GM12801 (cell line): ENCODE results near the gene APOE.

Source experiments
- TF ChIP-seq, protein P1 (sequence below): IDR thresholded peaks from one replicate; pipeline ENCODE4 v1.5.1; 2011; ENCODE audit warnings: control low read depth; ENCODE audit not compliant: insufficient read length; ENCODE audit errors: extremely low read depth

APOE gene

DNA sequence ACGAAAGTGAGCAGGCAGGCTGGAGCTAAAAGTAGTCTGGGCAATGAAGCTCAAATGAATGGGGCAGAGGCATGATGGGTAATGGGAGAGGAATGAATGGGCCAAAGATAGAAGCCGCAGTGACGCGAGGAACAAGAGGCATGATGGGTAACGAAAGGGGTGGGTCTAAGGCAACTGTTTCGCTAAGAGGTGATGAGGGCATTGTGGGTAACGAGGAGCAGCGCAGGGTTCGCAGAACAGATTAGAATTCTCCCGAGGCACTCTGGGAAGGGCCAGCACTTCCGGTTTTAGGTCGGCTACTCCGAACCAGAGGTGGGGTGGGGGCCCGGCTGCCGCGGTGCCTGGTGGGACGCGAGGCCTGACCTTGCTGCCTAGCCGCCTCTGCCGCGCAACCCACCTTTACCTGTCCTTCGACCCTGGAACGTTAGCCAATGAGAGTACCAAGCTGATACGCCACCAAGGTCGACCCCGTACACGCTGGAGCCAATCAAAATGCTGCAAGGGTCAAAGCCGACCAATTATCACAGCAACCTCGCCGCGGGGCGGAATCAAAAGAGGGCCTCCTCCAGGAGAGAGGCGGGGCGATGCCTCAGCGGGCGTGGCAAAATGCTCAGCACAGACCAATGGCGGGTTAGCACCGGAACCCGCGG, 15.1 kb upstream of the APOE start:
- TF ChIP-seq, protein P1, sequence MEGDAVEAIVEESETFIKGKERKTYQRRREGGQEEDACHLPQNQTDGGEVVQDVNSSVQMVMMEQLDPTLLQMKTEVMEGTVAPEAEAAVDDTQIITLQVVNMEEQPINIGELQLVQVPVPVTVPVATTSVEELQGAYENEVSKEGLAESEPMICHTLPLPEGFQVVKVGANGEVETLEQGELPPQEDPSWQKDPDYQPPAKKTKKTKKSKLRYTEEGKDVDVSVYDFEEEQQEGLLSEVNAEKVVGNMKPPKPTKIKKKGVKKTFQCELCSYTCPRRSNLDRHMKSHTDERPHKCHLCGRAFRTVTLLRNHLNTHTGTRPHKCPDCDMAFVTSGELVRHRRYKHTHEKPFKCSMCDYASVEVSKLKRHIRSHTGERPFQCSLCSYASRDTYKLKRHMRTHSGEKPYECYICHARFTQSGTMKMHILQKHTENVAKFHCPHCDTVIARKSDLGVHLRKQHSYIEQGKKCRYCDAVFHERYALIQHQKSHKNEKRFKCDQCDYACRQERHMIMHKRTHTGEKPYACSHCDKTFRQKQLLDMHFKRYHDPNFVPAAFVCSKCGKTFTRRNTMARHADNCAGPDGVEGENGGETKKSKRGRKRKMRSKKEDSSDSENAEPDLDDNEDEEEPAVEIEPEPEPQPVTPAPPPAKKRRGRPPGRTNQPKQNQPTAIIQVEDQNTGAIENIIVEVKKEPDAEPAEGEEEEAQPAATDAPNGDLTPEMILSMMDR, result no peak

DNA sequence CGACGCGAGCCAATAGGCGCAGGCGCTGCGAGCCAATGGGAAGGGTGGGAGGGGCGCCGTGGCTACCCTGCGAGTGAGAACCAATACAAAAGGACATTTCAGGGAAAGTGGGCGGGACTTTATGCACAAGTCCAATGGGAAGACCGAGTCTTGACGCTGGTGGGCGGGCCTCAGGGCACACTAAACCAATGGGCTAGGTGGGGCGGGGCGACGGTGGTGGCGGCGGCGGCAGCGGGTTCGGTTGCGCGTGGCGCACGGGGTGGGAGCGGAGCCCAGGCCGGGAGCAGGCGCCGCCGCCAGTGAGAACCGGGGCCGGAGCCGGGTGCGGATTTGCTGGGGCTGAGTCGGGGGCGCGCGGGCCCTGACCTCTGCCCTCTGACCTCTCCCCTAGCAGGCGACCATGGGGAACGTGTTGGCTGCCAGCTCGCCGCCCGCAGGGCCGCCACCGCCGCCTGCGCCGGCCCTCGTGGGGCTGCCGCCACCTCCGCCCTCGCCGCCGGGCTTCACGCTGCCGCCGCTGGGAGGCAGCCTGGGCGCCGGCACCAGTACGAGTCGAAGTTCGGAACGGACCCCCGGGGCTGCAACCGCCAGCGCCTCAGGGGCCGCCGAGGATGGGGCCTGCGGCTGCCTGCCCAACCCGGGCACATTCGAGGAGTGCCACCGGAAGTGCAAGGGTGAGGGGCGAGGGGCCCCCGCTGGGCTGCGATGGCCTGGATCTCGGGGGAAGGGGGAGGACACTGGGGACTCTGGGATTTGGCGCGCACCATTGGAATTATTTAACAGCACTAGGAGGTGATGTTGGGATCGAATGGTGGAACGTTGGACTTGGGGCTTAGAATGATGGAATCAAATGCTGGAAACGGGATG, 14.3 kb upstream of the APOE start, which contains the start of gene TOMM40:
Gene TOMM40, plus strand, starts transcription at position 239 of the 867 bp plus-strand sequence. Its CDS starts 162 bp downstream, at position 401.
- TF ChIP-seq, protein P1, result no peak

DNA sequence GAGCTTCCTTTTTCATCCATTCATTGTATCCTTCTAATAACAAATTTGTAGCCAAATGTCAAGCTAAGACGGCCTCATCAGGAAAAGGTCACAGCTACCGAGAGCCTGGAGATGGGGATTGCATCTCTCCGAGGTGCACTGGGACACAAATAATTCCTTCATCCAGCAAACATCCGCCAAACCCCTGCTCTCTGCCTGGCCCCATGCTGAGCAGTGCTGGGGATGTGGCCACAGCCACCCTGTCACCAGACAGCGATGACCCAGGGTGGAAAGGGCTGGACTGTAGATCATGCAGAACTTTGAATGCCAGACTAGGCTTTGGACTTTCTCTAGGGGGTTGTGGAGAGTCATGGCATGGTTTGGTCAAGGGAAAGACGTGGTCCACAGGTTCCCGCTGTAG, 12.7 kb upstream of the APOE start:
- TF ChIP-seq, protein P1, result no peak

DNA sequence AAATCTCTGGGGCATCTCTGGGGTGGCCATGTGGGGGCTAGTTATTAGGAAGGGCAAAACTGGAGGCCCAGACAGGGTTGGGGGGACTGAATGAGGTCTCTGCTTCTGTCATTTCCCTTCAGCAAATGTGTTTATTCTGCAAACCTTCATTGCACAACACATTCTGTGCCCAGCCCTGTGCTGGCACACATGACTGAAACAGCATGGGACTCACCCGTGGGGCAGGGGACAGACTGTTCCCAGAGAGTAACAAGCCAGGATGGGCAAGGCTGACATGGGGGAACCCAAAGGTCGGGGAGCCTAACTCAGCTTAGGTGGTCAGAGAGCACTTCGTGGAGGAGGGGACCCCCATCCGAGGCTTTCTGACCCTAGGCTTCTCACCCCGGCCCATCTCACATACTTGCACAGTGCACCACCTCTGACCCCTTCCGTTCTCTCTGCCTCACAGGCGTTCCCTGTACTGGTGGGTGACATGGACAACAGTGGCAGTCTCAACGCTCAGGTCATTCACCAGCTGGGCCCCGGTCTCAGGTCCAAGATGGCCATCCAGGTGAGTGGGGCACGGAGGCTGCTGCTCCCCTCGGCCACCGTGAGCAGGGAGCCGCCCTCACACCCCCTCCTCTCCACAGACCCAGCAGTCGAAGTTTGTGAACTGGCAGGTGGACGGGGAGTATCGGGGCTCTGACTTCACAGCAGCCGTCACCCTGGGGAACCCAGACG, 12.1 kb upstream of the APOE start:
- TF ChIP-seq, protein P1, result no peak

DNA sequence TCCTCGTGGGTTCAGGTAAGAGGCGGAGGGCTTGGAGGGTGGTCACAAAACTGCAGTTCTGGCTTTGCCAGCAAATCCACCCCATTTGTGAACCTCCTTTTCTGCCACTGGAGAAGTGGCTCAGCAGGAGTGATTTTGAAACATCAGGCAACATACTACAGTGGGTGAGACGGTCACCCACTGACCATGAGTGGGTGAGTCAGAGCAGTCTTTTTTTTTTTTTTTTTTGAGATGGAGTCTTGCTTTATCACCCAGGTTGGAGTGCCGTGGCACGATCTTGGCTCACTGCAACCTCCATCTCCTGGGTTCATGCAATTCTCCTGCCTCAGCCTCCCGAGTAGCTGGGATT, 11.6 kb upstream of the APOE start:
- TF ChIP-seq, protein P1, result no peak

DNA sequence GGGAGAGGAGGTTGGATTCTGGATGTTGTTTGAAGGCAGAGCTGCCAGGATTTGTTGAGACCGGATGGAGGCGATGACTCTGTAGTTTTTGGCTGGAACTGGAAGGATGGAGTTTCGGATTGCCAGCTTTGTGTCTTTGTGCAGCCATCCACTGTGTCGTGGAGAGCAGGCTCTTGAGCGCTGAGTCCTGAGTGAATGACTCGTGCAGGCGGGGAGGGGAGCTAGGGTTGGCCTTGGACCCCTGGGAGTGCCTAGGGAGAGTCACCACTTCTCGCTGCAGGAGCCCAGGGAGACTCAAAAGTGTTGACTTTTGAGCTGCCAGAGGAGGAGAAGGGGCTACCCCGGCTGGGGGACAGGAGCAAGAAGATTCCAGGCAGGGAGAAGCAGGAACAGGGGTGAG, 10.7 kb upstream of the APOE start:
- TF ChIP-seq, protein P1, result no peak

DNA sequence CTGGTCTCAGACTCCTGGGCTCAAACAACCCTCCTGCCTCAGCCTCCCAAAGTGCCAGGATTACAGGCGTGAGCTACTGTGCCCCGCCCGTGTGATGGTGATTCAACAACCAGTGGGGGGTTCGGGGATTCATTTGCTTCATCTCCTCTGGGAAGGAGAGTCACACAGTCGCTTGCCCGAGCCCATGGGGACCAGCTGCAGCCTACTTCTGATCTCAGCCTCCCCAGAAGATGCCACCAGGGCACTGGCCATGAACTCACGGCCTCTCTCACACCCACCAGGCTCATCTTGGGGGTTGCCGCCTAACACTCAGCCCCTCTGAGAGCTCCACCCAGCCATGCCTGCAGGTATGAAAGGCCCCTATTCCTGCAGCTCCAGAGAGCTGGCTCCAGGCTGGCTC, 7.8 kb upstream of the APOE start:
- TF ChIP-seq, protein P1, result no peak
